ENCODE data around the gene MEIOC.

Gene MEIOC

DNA sequence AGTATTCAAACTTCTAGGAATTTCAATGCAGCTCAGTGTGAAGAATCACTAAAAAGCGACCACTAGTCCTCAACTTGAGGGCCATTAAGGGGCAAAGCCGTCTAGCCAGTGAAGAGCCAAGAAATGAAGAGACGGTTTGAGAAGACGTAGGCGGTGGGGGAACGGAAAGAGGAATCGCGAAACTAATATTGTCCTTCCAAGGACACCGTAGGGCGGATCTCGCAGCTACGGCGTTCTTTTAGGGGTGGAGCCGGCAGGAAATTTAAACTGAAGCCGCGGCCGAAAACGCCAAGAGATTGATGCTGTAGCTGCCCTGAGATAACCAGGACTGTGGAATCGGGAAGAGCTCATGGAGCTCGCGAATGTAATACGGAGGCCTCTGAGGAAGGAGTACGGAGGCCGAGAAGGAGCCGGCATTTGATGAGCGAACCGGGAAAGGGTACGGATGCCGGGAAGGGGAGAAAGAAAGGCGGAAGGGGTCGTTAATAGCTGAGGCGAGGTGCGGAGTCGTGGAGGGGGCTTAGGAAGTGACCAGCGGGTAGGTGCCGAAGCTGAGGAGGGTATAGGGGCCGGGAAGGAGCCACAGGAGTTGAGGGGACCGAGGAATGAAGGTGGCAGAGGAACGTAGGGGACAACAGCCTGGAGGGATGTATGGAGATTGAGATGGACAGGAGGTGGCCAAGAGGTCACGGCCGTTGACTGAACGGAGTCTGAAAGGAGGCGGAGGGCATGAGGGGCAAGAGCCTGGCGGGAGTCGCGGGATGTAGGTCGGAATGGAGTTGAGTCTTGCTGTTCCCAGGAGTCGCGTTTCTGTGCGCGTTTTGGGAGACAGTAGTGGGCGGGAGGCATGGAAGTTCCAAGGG lies 52.4 kb downstream of the MEIOC start, which contains the start of gene DBF4B:
TSS of gene DBF4B (plus strand) at position 265 of the 863 bp plus-strand sequence. CDS start at position 421, 156 bp downstream.
- peak; percentile 66 for DNase-seq (ENCODE audit: low read depth)

DNA sequence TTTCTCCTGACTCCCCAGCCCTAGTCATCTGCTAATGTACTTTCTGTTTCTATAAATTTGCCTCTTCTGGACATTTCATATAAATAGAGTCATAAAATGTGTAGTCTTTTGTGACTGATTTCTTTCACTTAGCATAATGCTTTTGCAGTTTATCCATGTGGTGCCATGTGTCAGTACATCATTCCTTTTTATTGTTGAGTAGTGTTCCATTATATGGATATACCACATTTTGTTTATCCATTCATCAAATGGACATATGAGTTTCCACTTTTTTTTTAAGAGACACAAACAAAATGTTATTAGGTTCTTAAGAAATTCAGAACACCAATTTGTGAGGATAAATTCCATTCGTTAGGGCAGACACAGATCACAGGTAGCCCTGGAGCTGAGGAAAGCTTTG lies 63.2 kb downstream of the MEIOC start:
- no peak for DNase-seq (ENCODE audit: low read depth)

DNA sequence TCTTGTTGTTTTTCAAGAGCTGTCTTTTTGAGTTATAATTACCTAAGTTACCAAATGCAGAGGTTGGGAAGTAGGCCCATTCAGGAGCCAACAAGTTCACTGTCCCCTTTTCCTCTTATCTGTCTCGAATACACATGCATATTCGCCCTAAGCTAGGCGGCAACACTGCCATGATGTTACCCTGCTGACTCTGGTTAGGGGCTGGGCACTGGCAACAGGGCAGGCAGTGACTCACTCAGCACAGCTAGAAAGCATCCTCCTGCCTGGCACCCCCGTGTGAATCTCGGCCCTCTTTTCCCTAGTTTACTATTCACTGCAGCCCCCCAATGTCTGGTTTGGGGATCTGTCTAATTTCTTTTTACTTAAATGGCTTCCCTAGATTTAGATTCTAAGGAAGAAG lies 66.0 kb downstream of the MEIOC start:
- DNase-seq (ENCODE audit: low read depth) = no peak
